Measurements from ENCODE around the gene CCDC192. TPM values are rescaled to one million over a fixed set of nuclear protein-coding genes. Genes with fewer than 3 reads are reported as not detected.

The CCDC192 gene
- total and polyA plus RNA-seq, 2 experiments from 2014 or later, result 0.40 TPM; not detected in 1

- no peak for TF ChIP-seq REST (IDR thresholded peaks at IDR 0.05; ENCODE audit: unreplicated experiment)
These were observed 247.7 kb downstream of the CCDC192 start (continued) for GRCh38 chr5:127950707-127951391.

GRCh38 chr5:127951791-127952190 is 248.6 kb downstream of the CCDC192 start:
- H3K27ac Mint-ChIP-seq, result no peak overlapping the region
- no peaks in the 10 kb centered on the region for H3K36me3 Mint-ChIP-seq (ENCODE audit: low read depth)
- ATAC-seq (no peak), DNase-seq (ENCODE audit: low spot score) (no peak)
- Histone ChIP-seq H3K4me2 (no peak overlapping the region), H3F3A (replicated peaks; ENCODE audit: low read depth) (no peaks in the 10 kb centered on the region), H3K36me3 (ENCODE audit: insufficient read depth) (no peaks in the 10 kb centered on the region), H4K20me1 (replicated peaks; ENCODE audit: insufficient read depth) (no peaks in the 10 kb centered on the region), H3K27ac (ENCODE audit: low read depth) (no peak overlapping the region), H3K79me2 (replicated peaks; ENCODE audit: insufficient read depth) (no peaks in the 10 kb centered on the region), H3K9me2 (ENCODE audit: insufficient read depth) (no peaks in the 10 kb centered on the region), H3K4me1 (ENCODE audit: insufficient read depth) (no peaks in the 10 kb centered on the region), H3K4me3 (no peak overlapping the region), H3K27me3 (ENCODE audit: insufficient read depth) (no peaks in the 10 kb centered on the region), H2AFZ (no peak overlapping the region)
- no peak for TF ChIP-seq NANOG (IDR thresholded peaks at IDR 0.05; ENCODE audit: borderline replicate concordance)
- TF ChIP-seq CTCF (conservative IDR thresholded peaks at IDR 0.05; ENCODE audit: low read depth in 2 of 2), result no peak
- TF ChIP-seq JUNB (IDR thresholded peaks at IDR 0.05; ENCODE audit: unreplicated experiment), result no peak
- TF ChIP-seq ETS1 (IDR thresholded peaks at IDR 0.05), result no peak
- TF ChIP-seq EZH2phosphoT487 (IDR thresholded peaks at IDR 0.05; ENCODE audit: unreplicated experiment), result no peak
- TF ChIP-seq EZH2 (IDR thresholded peaks at IDR 0.05; ENCODE audit: low read depth, unreplicated experiment), result no peak
- no peak for TF ChIP-seq ZNF114 (CRISPR knock-in tag; IDR thresholded peaks at IDR 0.05)
- no peak for TF ChIP-seq STAT1 (IDR thresholded peaks at IDR 0.05; ENCODE audit: unreplicated experiment)
- no peak for TF ChIP-seq CREB1 (CRISPR knock-in tag; IDR thresholded peaks at IDR 0.05; ENCODE audit: low read depth)
- no peak for TF ChIP-seq ZNF331 (CRISPR knock-in tag; IDR thresholded peaks at IDR 0.05; ENCODE audit: low read depth)
- no peaks in the 10 kb centered on the region; the same call in 2 of the 3 replicates for H3K9me3 Mint-ChIP-seq
- H3K4me3 Mint-ChIP-seq, result no peak overlapping the region
- H3K4me1 Mint-ChIP-seq, result no peaks in the 10 kb centered on the region
- H3K27me3 Mint-ChIP-seq (ENCODE audit: insufficient read depth, low read depth, poor library complexity), result no peaks in the 10 kb centered on the region
